H1 (cell line): ENCODE data around the gene LPAR3. TPM values are rescaled to one million over a fixed set of nuclear protein-coding genes. Genes with fewer than 3 reads are reported as not detected.

Experiments used
- BACH1 ChIP-seq: IDR thresholded peaks from 2 replicates; pipeline ENCODE4 v1.6.1; 2012; ENCODE audit warnings: low read length, improper control_type of control experiment
- CTCF ChIP-seq, 3 experiments: IDR thresholded peaks; 1 replicate in 2 of 3; 2 replicates in 1 of 3; pipeline versions ENCODE4 v1.5.1 to v1.6.1; 2011; ENCODE audit warnings: low read length in 3 of 3, mild to moderate bottlenecking in 3 of 3, inconsistent platforms in 2 of 3, low read depth in 1 of 3, moderate library complexity in 1 of 3; ENCODE audit not compliant: insufficient read depth in 1 of 3; ENCODE audit errors: control extremely low read depth in 1 of 3
- EP300 ChIP-seq, 2 experiments: IDR thresholded peaks; 1 replicate in 1 of 2; 2 replicates in 1 of 2; pipeline ENCODE4 v1.6.1; 2011 to 2012; ENCODE audit warnings: low read depth in 2 of 2, low read length in 2 of 2, mild to moderate bottlenecking in 2 of 2, borderline replicate concordance in 1 of 2, inconsistent platforms in 1 of 2, moderate library complexity in 1 of 2
- FOSL1 ChIP-seq: IDR thresholded peaks from 2 replicates; pipeline ENCODE4 v1.6.1; 2011; ENCODE audit warnings: mild to moderate bottlenecking, low read depth, low read length, moderate library complexity; ENCODE audit not compliant: insufficient read depth
- SP1 ChIP-seq: IDR thresholded peaks from 2 replicates; pipeline ENCODE4 v1.6.1; 2011; ENCODE audit warnings: low read depth, low read length
- TEAD4 ChIP-seq: IDR thresholded peaks from 2 replicates; pipeline ENCODE4 v1.6.1; 2012; ENCODE audit warnings: low read depth, low read length, inconsistent platforms, mixed read lengths
- polyA plus RNA-seq, 7 experiments: library from polyadenylated mRNA; depleted of rRNA in 3 of 7; stranded (reverse) in 5 of 7; unstranded in 2 of 7; fragments of >200 nt in 5 of 7; fragments of 200-250 nt in 2 of 7; gene quantifications; 1 replicate in 5 of 7; 2 replicates in 1 of 7; 4 replicates in 1 of 7; pipeline versions ENCODE4 v1.2.1 to v1.2.3, GENCODE V29; 2011 to 2013; ENCODE audit warnings: missing spikeins in 2 of 7, mixed read lengths in 2 of 7
- total RNA-seq: library from RNA; stranded (reverse); fragmentation: NEBNext Ultra II Directional; extraction: Animal tissue kit (Norgen Biotek cat#: 25700); gene quantifications from 2 replicates; pipeline ENCODE4 v1.2.1, GENCODE V29; 2021

The LPAR3 gene
- total and polyA plus RNA-seq, 2 of the 8 experiments (the other 6 are each of a cell fraction or from before 2014, with no cell fraction given), result 17.1 to 25.4 TPM

- TF ChIP-seq CTCF (IDR thresholded peaks at IDR 0.05; ENCODE audit: control extremely low read depth in 1 of 3, insufficient read depth in 1 of 3, low read depth in 1 of 3, low read length in 3 of 3) (no peak), BACH1 (no peak), EP300 (IDR thresholded peaks at IDR 0.05; ENCODE audit: borderline replicate concordance in 1 of 2, low read depth in 2 of 2, low read length in 2 of 2) (no peak), FOSL1 (no peak), TEAD4 (no peak), SP1 (no peak)
- TF ChIP-seq, all 59 proteins: peak for 0
These were observed 122.5 kb downstream of the LPAR3 start (continued) for GRCh38 chr1:84770481-84770880.
